IPS-18c (cell line): ENCODE results near the gene LAG3.

Experiments used
- H3K4me3 ChIP-seq: 2 replicates; pipeline ENCODE4 v1.7.0; 2013; ENCODE audit warnings: low read depth, mild to moderate bottlenecking, low read length, moderate library complexity; ENCODE audit not compliant: insufficient read depth
- H3K9me3 ChIP-seq: one replicate; pipeline ENCODE4 v1.6.1; 2013; ENCODE audit warnings: mild to moderate bottlenecking, low read length, moderate library complexity; ENCODE audit not compliant: control insufficient read depth, insufficient read depth

LAG3 gene

GRCh38 chr12:6767353-6768319 lies 4.7 kb upstream of the LAG3 start:
- peak overlapping the region; percentile 85 for H3K4me3 ChIP-seq
- no peaks in the 10 kb centered on the region for H3K9me3 ChIP-seq

GRCh38 chr12:6768437-6768914 lies 3.8 kb upstream of the LAG3 start:
- H3K4me3 ChIP-seq = peak overlapping the region; percentile 85

GRCh38 chr12:6768990-6769389 lies 3.3 kb upstream of the LAG3 start:
- Histone ChIP-seq H3K9me3 (no peaks in the 10 kb centered on the region), H3K4me3 (peak overlapping the region; percentile 85; the same call in 1 of the 2 replicates)

More at GRCh38 chr12:6768437-6768914, 3.8 kb upstream of the LAG3 start:
- H3K9me3 ChIP-seq = no peaks in the 10 kb centered on the region

GRCh38 chr12:6769666-6770065 lies 2.7 kb upstream of the LAG3 start:
- peak overlapping the region; percentile 20; the same call in 1 of the 2 replicates for H3K4me3 ChIP-seq
- H3K9me3 ChIP-seq = no peaks in the 10 kb centered on the region

GRCh38 chr12:6770094-6770493 lies 2.2 kb upstream of the LAG3 start:
- H3K4me3 ChIP-seq = no peak overlapping the region
- H3K9me3 ChIP-seq = no peaks in the 10 kb centered on the region

GRCh38 chr12:6770600-6770999 lies 1.7 kb upstream of the LAG3 start:
- Histone ChIP-seq H3K9me3 (no peaks in the 10 kb centered on the region), H3K4me3 (no peak overlapping the region)

- Histone ChIP-seq H3K9me3 (no peaks in the 10 kb centered on the region), H3K4me3 (no peak overlapping the region)
Measured at GRCh38 chr12:6771091-6771495, 1.2 kb upstream of the LAG3 start.

GRCh38 chr12:6771509-6772330 lies 600 bp upstream of the LAG3 start:
- H3K4me3 ChIP-seq = no peak overlapping the region

GRCh38 chr12:6772726-6773589 lies 638 bp downstream of the LAG3 start:
- Histone ChIP-seq H3K9me3 (no peaks in the 10 kb centered on the region), H3K4me3 (peak overlapping the region; percentile 40)

More at GRCh38 chr12:6771509-6772330, 600 bp upstream of the LAG3 start:
- H3K9me3 ChIP-seq = no peaks in the 10 kb centered on the region

- H3K4me3 ChIP-seq = peak overlapping the region; percentile 40
- H3K9me3 ChIP-seq = peaks cover 2% of the 10 kb centered on the region
Measured at GRCh38 chr12:6773590-6774351, 1.5 kb downstream of the LAG3 start.

- no peak overlapping the region for H3K4me3 ChIP-seq
Measured at GRCh38 chr12:6774499-6775062, 2.3 kb downstream of the LAG3 start.

GRCh38 chr12:6775185-6776174 lies 3.2 kb downstream of the LAG3 start:
- H3K4me3 ChIP-seq = no peak overlapping the region

More at GRCh38 chr12:6774499-6775062, 2.3 kb downstream of the LAG3 start:
- peaks cover 2% of the 10 kb centered on the region for H3K9me3 ChIP-seq

GRCh38 chr12:6777386-6777785 lies 5.1 kb downstream of the LAG3 start:
- no peak overlapping the region for H3K4me3 ChIP-seq

More at GRCh38 chr12:6775185-6776174, 3.2 kb downstream of the LAG3 start:
- H3K9me3 ChIP-seq = peaks cover 2% of the 10 kb centered on the region

GRCh38 chr12:6778217-6778573 lies 5.9 kb downstream of the LAG3 start:
- Histone ChIP-seq H3K4me3 (peak overlapping the region; percentile 50), H3K9me3 (peaks cover 2% of the 10 kb centered on the region)

More at GRCh38 chr12:6777386-6777785, 5.1 kb downstream of the LAG3 start:
- peaks cover 2% of the 10 kb centered on the region for H3K9me3 ChIP-seq
